ENCODE data around the gene CTCF.
A peak's percentile ranks its signal among the peaks of the same experiment; 100 is the strongest.

Gene CTCF

DNA sequence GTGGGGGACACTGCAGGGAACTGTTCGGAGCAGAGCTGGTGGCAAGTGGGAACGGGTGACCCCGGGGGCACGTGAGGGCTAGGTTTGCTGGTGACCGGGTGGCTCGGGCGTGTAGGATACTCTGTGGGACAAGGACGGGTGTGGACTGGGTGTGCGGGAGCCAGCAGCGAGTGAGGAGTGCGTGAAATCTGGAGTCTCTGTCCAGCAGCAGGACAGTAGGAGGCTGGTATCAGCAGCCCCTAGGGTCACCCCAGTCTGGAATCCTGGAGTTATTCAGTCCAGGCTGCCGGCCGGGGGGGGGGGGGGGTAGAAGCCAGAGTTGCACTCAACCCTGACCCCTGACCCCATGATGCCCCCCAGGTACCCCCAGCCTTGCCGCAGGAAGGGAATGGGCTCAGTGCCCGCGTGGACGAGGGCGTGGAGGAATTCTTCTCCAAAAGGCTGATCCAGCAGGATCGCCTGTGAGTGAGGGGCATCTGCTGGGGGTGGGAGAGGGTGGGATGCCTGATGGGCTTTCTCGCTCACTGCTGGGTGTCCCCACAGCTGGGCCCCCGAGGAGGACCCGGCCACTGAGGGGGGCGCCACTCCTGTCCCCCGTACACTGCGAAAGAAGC is 91.6 kb downstream of the CTCF start:
- no peak for DNase-seq

DNA sequence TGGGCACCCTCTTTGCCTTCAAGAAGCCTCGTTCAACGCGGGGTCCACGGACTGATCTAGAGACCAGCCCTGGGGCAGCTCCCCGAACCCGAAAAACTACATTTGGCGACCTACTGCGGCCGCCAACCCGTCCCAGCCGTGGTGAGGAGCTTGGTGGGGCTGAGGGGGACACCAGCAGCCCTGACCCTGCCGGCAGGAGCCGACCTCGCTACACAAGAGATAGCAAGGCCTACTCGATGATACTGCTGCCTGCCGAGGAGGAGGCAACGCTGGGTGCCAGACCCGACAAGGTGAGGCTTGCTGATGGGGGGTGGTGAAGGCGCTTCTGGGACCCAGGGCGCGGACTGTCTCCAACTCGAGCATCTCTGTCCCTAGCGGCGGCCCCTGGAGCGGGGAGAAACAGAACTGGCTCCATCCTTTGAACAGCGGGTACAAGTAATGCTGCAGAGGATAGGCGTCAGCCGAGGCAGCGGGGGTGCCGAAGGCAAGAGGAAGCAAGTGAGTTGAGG is 92.1 kb downstream of the CTCF start:
- DNase-seq, result no peak

- DNase-seq, result no peak
These were observed 93.0 kb downstream of the CTCF start for GRCh38 chr16:67655363-67655762.

- no peak for DNase-seq
These were observed 94.2 kb downstream of the CTCF start for GRCh38 chr16:67656344-67657016.

DNA sequence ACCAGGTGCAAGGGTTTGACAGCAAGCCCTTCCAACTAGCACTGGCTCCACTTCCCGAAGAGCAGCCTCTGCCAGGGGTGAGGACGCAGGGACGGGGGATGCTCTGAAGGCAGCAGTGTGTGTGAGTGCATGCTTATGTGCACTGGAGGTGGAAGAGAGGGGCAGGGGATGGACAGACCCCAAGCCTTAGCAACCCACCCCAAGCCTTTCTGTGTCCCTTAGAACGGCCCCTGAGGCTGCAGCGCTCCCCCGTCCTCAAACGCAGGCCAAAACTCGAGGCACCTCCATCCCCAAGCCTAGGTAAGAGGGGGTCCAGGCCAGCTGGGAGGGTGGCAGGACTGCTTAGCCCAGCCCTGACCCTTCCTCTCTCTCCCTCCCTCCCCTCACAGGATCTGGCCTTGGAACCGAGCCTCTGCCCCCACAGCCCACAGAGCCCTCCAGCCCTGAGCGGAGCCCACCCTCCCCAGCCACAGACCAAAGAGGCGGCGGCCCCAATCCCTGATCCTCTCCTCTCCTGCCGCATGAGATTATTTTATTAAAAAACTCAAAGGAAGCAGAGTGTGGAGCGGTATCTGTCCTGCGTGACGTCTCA is 94.8 kb downstream of the CTCF start:
- no peak for DNase-seq

DNA sequence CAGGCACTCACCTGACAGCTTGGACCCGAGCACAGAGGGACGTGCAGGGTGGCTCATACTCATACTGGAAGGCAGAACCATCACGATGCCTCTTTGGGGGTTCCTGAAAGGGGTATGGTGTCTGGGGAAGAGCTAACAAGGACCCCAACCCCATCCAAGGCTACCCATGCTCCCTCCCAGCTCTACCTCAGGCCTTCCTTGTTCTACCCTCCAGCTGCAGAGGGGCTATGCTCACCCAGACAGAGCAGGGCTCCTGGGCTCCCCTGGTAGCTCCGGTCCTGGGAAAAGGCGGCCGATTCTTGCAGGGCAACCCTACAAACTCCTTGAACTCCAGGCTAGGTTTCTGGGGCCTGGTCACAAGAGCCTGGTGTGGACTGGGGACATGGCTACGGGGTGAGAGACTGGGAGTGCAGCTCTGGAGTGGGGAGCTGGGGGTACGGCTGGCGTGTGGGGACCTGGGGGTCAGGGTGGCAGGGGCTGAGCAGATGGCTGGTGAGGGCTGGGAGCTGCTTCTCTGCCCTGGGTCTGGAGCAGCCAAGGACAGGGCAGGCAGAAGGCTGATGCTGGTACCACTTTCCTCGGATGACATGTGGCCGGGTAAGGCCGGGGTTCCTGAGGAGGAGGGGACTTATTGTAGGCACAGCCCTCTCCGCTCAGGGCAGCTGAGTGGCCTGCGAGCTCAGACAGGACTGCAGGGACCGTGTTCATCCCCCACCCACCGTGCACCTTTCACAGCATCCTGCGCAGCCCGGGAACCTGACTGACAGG is 95.6 kb downstream of the CTCF start:
- DNase-seq, result no peak

DNA sequence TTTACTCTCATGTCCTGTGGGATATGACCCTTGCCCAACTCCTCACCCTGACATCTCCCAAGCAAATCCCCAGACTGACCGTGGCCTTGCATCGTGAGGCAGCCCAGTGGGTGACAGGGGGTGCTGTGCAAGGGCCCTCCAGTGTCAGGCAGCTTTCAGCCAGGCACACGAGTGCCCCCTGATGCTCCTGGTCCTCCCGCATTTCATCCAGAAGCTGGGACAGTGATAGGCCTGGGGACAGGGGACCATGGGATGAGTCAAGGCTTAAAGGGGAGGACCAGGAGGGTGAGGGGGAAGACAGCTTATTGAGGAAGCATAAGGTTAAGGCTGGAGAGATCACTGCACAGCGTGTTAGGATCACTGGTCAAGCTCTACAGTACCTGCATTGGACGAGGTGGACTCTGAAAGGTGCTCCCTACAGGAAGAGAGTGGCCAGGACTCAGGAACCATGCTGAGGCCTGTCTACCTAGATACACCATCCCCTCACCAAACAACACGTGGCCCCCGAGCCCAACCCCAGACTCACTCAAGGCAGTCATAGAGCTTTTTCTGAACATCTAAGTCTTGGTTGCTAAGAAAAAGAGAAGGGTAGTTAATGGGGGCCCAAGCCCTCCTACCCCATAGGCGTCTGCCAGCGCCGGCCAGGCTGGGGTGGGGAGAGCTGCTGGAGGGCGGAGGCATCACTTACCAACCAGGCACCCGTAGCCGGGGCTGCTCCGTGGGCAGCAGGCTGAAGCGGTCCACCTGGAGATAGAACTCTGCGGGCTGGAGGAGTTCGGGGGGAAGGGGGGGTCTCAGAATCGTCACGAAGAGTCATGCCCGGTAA is 96.7 kb downstream of the CTCF start:
- DNase-seq, result no peak

- peak; percentile 94 to 95 for DNase-seq
These were observed 97.6 kb downstream of the CTCF start, which contains the start of gene ACD for GRCh38 chr16:67659675-67660563. TSS of gene ACD (minus strand) at chr16:67660260. CDS start at chr16:67660220, 40 bp downstream.

DNA sequence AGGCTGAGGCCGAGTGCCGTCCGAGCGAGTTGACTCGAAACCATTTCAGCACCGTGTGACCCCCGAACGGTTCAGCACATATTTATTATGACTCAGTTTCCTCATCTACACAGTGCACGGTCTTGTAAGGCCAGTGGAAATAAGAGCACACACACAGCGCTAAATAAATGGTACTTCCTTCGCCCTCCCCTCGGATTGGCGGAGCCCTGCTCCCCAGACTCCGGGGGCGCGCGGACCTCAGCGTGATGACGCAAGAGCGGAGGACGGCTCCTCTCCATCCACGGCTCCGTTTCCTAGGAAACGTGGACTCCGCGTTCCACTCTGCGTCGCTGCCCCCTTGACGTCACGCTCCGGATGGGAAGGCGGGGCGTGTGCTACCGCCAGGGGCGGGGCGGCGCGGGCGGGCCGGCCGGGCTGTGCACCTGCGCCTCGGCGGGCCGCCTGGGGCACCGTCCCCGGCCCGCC is 98.3 kb downstream of the CTCF start, which contains the start of gene PARD6A:
TSS of gene PARD6A (plus strand) at position 397 of the 465 bp plus-strand sequence. CDS start 79 bp downstream, outside the sequence.
- DNase-seq, result peak; percentile 98

DNA sequence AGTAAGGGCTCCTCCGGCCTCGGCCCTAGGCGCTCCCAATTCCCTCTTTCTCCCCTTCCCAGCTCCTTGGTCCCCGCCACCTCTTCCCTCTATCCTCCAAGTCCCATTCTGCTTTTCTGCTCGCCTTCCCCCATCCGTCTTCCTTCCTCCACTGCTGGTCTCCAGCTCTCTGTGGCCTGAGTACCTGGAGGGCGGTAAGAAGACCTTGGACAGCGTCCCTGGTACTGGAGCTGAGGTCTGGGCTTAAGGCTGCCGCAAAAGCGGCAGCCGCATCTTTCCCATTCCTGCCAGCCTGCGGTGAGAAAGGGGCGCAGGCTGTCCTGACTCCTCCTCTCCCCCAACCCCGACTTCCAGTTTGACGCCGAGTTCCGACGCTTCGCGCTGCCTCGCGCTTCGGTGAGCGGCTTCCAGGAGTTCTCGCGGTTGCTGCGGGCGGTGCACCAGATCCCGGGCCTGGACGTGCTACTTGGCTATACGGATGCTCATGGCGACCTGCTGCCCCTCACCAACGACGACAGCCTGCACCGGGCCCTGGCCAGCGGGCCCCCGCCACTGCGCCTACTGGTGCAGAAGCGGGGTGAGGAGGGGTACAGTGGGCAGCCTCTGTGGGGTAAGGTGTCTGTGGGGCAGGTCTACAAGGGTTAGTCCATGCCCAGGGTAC is 98.9 kb downstream of the CTCF start:
- DNase-seq, result no peak

- DNase-seq, result no peak
These were observed 99.7 kb downstream of the CTCF start for GRCh38 chr16:67661886-67662652.

- DNase-seq, result no peak
These were observed 100.3 kb downstream of the CTCF start for GRCh38 chr16:67662653-67663010.

- peak in 1 of 2 donors; percentile 25 for DNase-seq
These were observed 101.0 kb downstream of the CTCF start for GRCh38 chr16:67663151-67663876.

DNA sequence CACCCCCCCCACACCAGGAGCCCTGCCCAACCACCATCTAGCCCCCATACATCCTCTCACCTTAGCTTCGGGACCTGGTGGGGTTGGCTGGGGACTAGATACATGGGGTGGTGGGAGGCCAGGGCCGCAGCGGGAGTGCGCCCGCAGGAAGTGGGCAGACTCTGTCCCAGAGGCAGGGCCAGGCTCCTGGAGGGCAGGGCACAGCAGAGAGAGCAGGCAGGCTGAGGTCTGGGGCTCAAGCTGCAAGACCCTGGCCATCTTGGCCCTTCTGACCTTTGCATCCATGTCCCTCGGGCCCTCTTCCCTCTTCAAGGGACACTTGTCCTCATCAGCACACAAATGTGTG is 101.5 kb downstream of the CTCF start:
- DNase-seq, result no peak

- no peak for DNase-seq
These were observed 101.9 kb downstream of the CTCF start for GRCh38 chr16:67664258-67664657.

DNA sequence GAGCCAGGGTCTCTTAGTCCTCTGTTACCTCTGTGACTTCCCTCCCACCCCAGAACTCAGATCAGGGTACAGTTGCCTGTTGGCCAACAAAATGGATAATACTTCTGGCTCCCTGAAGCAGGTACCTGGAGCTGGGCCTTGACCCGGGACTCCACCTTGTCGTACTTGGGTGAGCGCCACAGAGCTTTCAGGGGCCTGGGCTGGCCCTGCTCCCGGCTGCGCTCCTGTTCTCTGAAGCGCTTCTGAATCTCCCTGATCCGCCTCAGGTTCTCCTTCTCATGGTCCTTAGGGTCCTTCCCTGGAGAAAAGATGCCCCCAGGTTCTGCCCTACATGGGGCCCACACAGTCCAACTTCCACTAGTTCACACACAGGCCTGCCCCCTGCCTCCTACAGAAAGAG is 102.5 kb downstream of the CTCF start:
- DNase-seq, result no peak

- DNase-seq, result no peak
These were observed 103.3 kb downstream of the CTCF start for GRCh38 chr16:67665598-67665997.

GRCh38 chr16:67666032-67666551 is 103.8 kb downstream of the CTCF start:
- DNase-seq, result no peak

All from CD4-positive, alpha-beta T cell treated with Interleukin-1 beta for 1 hour (primary cell).